Stimulated activated CD8-positive, alpha-beta memory T cell treated with anti-CD3 and anti-CD28 coated beads, Interleukin-12 subunit alpha, Interleukin-12 subunit beta, amount 100 ng/mL, for 24 hours (primary cell): ENCODE results near the gene VPS52.

Source experiments
- DNase-seq: peaks from one replicate; pipeline ENCODE4 v3.0.0-alpha.2; 2020; ENCODE audit errors: extremely low read depth

Gene VPS52, protein sequence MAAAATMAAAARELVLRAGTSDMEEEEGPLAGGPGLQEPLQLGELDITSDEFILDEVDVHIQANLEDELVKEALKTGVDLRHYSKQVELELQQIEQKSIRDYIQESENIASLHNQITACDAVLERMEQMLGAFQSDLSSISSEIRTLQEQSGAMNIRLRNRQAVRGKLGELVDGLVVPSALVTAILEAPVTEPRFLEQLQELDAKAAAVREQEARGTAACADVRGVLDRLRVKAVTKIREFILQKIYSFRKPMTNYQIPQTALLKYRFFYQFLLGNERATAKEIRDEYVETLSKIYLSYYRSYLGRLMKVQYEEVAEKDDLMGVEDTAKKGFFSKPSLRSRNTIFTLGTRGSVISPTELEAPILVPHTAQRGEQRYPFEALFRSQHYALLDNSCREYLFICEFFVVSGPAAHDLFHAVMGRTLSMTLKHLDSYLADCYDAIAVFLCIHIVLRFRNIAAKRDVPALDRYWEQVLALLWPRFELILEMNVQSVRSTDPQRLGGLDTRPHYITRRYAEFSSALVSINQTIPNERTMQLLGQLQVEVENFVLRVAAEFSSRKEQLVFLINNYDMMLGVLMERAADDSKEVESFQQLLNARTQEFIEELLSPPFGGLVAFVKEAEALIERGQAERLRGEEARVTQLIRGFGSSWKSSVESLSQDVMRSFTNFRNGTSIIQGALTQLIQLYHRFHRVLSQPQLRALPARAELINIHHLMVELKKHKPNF

GRCh38 chr6:33271468-33272274, at the start of gene VPS52, which contains the start of gene RPS18:
Gene VPS52, minus strand, starts transcription at chr6:33271876. Its CDS starts 201 bp downstream, at chr6:33271675.
Gene RPS18, plus strand, starts transcription at chr6:33272075. Its CDS starts 45 bp downstream, at chr6:33272120.
- peak; percentile 72 for DNase-seq

- no peak for DNase-seq
These were observed 49.6 kb upstream of the VPS52 start for GRCh38 chr6:33321227-33321626.

DNA sequence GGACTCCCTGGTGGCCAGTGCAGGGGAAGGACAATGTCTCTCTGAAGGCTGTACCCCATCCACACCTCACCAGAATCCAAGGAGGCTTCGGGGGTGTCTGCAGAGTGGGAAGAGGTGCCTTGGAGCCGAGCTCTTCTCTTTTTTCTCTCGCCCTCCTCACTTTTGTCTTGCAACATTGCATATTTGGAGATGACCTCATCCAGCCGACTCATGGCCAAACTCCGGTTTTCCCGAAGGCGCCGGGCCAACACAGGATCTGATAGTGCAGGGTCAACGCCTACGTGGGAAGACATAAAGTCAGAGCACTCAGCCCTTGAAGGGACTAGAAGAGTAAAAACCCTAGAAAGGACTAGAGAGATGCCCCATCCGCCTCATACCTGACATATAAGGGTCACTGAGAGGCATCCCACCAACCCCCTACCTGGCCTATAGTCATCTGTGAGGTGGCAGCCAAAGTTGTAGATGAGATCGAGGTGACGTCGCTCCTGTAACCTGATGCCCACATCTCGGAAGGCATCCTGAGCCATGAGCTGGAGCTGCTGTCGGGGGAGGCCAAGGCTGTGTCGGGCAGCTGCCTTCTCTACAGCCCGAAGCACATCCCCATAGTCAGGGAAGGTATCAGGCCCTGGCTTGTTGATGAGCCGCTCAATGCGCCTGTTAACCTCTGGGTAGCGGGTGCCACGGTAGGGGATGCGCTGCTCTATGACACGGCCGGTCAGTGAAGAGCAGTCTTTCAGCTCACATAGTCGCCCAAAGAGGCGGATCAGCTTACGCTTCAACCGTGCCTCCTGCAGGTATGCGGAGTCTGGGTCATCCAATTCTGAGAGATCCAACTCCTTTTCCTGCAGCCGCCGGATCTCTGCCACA, 48.9 kb upstream of the VPS52 start:
- DNase-seq, result no peak

- DNase-seq, result no peak
These were observed 48.3 kb upstream of the VPS52 start for GRCh38 chr6:33319939-33320314.

- DNase-seq, result no peak
These were observed 46.9 kb upstream of the VPS52 start for GRCh38 chr6:33318426-33319073.

DNA sequence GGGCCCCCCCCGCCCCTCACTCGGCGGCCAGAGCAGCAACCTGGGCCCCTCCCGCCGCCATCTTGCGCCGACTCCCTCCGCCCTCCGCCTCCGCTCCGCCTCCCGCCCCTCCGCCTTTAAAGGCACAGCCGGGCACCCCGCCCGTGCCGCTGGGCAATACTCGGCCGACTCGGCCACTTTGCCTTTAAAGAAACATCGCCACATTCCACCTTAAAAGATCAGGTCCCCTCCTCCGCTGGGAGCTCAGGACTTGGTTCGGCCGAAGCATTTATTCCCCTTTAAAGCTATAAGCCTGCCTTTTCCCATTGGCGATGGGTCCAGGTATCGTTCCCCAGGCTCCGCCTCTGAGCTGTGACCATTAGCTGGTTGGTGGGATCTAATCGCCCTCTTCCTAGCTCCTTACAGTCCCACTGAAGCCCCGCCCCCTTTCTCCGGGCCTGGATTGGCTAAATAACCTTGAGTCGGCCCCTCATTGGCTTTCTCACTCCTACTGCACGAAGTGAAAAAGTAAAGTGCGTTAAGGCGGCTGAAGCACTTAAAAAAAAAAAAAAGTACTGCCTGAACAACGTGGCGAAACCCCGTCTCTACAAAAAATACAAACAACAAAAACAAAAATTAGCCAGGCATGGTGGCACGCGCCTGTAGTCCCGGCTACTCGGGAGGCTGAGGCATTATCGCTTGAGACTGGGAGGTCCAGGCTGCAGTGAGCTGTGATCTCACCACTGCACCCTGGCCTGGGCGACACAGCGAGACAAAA, 46.2 kb upstream of the VPS52 start, which contains the start of gene ZBTB22:
Gene ZBTB22 (minus strand): TSS at position 76 of the 757 bp plus-strand sequence. CDS start 828 bp downstream, outside the sequence.
- DNase-seq, result peak; percentile 95

GRCh38 chr6:33317419-33317668, 45.7 kb upstream of the VPS52 start:
- DNase-seq, result no peak

DNA sequence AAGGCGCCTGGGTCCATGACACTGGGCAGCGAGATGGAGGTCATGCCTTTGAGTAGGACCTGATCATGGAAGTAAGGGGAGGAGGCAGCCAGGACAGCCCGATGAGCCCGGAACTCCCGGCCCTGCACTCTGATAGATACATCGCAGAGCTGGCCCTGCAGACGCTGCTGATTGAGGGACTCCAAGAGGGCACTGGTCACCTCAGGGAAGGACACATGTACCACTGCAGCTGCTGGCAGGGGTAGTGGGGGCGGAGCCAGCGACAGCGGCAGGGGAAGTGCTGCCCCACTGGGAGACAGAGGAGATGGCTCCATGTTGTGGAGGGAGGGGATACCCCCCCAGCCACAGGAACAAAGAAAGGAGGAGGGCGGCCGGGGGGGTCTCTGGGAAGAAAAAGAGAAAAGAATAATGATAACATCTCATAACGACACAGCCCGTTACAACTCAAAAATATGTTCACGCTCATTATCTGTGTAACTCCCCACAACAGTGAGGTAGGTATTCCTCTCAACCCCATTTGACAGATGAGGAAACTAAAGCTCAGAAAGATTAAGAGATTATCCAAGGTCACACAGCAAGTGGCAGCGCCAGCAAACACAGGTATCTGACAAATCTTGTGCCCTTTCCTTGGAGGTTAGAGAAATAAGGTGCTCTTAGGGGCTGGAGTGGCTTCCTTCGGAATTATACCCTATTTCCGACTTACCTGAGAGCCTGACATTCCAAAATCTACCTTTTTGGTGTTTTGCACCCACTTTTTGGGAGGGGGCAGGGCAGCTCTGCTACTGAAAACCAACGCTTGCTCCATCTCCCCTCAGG, 45.1 kb upstream of the VPS52 start:
- no peak for DNase-seq

DNA sequence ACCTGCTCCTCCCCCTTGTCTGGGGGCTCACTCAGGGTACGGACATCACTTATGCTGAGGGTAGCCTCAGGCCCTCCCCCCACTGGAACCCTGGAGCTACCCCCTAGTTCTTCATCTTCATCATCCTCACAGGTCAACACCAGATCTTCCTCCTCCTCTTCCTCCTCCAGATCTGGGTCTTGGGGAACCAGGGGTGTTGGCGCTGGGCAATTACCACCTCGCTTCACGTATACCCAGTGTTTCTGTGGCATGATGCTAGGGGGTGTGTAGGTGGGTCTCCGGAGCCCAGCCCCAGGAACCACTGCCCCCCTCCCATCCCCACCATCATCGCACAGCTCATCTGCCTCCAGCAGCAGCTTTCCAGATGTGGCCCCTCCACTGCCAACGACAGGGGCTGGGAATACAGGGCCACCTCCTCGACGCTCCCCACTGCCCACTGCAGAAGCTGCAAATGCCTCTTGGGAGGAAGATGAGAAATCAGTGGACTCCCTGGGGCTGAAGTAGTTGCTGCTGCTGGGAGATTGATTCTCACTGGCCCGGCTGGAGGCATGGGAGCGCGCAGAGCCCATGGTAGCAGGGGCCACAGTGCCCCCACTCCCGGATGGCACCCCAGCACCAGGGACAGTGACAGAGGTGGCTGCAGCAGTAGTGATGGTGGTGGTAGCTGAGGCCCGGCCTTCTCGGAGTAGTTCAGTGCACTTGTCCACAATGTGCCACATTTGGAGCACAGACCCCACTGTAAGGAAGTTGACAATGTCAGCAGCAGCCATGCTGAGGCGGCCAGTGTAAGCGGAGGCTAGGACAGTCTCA, 44.3 kb upstream of the VPS52 start:
- no peak for DNase-seq

GRCh38 chr6:33314943-33315792, 43.5 kb upstream of the VPS52 start:
- no peak for DNase-seq

DNA sequence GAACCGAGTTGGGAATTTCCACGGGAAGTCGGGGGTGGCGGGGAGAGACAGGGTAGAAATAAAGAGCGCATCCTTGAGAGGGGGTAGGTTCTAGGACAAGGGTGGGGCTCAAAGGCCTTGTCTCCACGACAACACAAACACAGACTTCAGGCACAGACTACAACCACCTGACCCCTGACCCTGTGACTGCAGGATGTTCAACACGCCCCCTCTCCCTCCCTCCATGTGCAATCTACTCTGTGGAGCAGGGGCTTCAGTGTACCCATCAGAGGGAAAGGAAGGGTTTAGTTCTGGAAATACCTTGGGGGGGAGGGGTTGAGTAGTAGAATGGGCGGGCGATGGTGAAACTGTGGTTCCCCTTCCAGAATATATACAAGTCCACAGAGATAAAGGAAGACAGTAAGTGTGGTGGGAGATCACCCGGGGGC, 42.9 kb upstream of the VPS52 start:
- no peak for DNase-seq

DNA sequence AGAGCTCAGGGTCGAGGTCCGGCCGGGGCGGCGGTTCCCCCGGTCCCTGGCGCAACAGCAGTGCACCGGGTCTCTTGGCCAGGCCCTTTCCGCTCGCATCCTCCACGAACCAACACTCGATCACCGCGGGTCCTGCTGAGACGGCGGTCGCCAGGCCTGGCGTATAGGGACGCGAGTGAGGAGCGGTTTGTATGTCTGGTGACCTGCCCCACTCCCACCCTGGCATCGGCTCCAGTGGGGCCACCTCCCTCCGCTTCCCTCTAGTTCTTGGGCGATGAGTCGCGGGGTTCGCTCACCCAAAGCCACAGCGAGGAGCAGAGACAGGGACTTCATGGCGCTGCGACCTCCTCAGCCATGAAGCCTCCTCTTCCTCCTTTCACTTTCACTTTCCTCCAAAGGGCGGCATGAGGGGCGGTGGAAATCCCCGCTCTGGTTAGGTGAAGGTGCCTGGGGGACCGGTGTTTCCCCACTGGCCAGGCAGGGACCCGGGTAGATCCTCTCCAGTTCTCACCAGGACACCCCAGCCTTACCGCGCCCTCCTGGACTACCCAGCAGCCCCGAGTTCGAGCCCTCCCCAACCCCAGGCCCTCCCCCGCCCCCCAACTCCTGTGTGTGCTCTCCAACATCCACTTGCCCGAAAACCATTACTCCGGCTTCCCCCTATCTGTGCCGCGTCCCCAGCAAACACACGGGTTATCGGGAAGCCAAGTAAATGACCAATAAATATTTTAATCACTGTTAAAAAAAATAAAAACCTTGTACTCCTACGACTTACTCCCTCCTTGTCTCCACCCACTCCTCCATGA, 42.2 kb upstream of the VPS52 start, which contains the start of gene TAPBP:
Gene TAPBP (minus strand): TSS at position 370 of the 806 bp plus-strand sequence. CDS start 37 bp downstream, at position 333.
- DNase-seq, result peak; percentile 69

DNA sequence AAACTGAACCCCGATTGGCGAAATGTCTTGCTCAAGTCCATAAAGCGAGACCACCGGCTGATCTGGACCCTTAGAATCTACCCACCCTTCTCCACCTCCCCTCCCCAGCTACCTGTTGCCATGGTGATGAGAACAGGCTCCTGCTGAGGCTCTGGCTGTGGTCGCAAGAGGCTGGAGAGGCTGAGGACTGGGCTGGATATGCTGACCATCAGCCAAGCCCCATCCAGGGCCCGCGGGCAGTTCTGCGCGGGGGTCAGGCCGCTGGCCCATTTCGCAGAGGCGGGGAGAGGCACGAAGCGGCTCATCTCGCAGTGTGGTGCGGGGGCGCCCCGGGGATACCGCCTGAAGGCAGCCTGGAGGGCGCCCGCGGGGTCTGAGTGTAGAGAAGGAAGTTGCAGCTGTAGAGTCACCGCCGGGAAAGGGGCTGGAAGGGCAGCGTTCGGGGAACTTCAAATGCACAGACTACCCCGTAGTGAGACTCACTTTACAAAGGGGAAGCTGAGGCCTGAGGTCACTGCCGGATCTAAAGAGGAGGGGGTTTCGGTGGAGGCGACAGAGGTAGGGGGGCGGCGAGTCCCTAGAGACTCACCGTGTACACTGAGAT, 41.5 kb upstream of the VPS52 start:
- DNase-seq, result no peak

DNA sequence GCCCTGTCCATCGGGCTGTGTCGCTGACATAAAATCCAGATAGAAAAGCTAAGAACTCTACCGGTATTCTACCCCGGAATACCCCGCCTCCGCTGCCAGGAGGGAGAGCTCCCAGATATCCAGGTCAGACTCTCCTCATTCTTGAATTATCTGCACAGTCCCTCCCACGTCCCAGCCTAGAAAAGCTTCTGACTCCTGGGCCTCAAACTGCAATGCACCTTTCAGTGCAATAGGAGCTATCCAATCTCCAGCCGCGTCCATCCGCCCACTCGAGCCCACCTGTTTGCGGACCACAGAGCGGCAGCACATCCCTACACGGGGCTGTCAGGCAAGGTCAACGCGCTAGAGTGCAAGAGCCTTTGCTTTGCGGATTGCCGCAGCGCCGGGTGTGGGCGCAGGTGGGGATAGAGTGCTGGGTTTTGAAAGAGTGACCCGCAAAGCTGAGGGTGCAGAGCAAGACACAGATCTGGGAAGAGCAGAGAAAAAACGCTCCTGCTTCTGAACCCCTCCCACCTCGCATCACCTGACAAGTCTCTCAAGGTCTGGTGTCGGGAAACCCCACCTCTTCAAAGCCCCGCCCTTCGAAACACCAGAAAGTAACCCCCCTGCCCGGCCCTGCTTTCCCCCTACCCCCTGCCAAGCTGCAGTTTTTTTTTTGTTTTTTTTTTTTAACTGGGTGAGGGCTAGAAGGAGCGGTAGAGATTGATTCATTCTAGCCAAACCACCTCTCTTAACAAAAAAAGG, 40.9 kb upstream of the VPS52 start:
- no peak for DNase-seq

- no peak for DNase-seq
These were observed 34.7 kb upstream of the VPS52 start for GRCh38 chr6:33306356-33306755.
